ENCODE data around the gene TMEM236.

Gene TMEM236

DNA sequence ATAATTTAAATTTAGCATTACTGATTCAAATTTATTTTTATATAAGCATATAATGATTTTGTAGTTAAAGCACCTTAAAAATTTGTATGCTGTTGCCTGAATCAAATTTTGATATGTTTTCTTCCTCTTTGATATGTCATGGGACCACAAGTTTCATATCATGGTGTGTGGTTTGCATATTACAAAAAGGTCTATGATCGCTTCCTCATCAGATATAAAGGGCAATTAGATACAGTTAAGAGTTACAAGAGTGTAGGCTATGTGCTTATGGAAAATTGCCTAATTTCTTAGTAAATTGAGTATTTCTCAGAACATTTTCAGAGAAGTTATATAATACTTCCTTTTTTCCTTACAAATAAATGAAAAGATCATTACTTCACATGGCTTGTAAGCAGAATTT lies 79.3 kb downstream of the TMEM236 start:
- DNase-seq, result no peak

DNA sequence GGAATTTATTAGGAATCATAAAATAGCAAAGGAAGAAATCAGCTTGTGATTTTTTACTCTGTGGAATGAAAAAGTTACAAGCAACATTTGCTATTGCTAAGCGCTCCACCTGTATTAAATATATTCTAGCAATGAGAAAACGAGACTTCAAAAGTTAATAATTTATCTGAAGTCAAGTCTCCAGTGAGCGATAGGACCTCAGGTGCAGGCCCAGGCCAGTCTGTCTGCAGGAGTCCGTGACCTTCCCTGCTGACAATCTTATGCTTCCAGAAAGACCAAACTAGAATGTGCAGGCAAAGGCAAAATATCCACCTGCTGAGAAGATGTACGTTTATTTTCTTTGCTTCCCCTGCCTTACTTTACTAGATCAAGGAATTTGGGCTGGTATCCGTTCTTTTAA lies 79.9 kb downstream of the TMEM236 start:
- no peak for DNase-seq

DNA sequence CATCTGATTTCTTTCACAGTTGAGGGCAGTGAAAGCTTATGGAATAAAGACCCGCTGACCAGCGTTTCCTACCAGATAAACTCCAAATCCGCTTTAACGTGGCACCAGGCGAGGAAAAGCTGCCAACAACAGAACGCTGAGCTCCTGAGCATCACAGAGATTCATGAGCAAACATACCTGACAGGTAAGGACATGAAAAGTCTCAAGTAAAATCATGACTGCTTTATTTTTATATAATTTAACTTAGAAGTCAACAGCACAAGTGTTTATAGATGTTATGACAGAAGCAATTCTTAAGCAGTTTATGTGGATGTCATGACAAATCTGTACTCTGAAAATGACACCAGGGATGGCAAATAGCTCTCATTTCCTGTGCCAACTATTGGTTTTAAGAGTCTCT lies 81.7 kb downstream of the TMEM236 start:
- DNase-seq, result no peak

DNA sequence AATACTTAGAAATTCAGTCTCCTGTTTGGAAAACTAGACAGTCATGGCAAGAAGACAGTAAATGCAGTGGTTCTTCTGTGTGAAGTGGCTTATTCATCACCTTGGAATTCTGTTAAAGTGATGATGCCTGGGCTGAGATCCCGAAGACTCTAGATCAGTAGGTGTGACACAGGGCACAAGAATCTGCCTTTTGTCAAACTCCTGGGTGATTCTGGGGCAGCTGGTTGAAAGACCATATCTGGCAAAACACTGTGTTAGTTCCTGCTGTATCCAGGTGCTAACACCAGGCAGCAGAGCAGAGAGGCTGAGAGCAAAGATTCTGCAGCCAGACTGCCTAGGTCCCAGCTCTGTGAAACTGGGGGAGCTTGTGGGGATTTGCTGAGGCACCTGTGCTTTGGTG lies 83.7 kb downstream of the TMEM236 start:
- DNase-seq, result peak; percentile 96

DNA sequence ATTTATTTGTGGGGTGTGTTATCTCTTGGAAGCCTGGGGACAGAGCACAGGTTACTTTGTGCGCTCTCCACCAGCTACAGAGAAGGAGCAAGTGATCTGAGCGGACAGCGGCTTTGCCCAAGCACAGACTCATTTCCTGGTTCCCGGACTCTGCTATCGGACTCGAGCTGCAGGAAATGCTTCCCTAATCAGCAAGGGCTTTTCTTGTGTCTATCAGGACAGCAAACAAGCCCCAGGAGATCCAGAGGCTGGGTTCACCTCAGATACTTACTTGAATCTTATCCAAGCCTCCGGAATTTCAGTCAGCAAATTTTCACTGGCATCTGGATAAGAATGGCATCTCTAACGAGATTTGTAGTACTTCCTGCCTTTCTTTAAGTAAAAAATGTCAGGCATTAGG lies 84.9 kb downstream of the TMEM236 start:
- peak; percentile 75 for DNase-seq

DNA sequence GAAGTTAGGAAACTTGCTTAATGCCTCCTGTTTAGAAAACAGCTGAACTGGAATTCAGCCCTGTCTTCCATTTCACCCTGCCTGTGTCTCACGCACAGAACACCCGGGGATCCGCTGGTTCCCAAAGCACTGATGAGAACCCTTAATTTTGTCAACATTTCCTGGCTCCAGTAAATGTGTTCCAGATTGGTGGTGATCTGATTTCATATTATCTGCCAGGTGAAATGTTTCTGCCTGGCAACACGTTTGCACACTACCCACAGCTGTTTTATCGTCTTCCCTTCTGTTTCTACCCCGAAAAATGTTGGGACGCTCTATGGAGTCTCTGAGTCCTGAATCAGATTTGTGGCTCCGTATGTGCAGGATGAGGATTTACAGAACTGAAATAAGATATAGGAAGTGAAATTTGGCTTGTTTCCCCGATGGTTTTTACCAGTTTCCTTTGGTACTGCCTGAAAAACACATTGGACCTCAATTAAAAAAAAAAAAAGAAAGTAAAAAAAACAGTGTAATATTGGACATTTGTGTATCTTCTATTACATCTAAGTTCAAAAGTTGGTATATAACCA lies 86.2 kb downstream of the TMEM236 start:
- DNase-seq, result no peak

DNA sequence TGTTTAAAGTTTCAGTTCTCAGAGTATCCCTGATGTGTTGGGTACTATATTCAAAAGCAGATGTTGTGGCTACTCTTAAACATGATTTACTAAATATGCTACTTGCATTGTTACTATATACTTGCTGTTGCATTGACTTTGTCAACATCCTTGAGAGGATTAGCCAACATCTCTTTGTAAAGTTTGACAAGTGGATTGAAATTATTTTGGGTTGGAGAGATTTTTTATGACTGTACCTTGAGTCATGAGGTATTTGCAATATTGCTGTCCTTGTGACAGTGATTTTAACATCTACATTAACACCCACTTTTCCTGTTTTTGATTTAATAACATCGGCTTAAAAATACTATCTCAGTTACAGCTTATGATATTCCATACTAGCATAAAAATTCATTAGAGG lies 89.0 kb downstream of the TMEM236 start:
- no peak for DNase-seq

DNA sequence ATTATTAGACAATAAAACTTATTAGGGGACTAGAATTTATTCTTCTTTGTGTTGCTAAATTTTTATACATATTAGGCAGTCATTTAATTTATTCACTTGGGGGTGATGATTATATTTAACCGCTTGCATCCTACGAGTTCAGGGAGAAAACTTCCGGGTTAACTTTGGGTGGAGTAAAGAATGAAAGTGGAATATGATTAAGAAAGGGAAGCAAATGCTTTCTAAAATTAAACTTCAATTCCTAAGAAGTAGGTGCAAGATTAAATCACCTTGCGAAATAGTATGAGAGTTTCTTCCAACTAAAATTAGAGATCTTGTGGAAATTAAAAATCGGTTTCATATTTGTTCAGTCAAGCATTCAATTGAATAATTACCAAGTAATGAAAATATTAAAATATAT lies 90.6 kb downstream of the TMEM236 start:
- DNase-seq, result no peak

DNA sequence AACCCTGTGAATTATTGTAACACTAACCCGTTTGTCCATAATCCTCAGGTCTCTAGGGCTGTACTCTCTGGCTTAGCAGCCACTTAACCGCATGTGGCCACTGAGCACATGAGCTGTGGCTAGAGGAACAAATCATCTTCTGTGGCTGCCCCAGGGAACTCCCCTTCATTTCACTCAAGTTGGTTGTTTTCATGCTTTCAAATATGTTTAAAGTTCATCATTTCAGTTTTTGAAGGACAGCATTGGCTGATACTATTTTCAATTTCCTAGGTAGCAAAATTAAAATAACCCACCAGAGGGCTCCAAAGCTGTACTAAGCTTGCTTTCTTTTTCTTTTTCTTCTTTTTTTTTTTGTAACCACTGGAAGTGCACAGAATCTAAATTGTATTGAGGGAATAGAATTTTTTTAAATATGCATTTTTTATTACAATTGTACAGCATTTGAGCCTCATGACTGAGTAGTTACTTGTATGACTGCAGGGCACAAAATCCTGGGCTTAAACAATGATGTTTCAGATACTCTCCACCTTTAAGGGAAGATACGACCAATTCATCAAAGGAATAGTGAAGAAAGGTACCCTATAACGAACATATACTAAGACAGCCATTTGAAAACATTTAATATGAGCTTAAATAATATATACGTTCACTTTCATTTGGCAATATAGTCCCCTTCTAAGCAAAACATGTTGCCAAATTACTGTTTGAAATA lies 95.7 kb downstream of the TMEM236 start:
- DNase-seq, result peak; percentile 21

DNA sequence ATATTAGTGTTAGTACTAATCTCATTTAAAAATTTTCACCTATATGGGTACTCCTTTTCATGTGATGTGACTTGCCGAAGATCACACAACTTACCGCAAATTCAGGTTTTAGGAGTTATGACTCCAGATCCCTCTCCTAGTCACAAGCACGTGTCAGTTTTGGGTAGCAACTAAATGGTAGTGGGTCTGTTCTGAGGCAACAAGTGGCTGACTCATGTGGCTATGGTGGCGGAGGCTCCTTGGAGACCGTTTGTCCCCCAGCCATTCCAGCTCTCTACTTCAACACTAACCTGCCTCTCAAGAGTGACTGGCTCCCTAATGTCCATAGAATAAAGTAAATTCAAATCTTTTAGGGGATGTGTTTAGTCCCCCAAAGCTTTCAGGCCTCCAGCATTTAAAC lies 96.6 kb downstream of the TMEM236 start:
- no peak for DNase-seq

Data from fibroblast of skin of back (primary cell).